GM13976 (cell line): ENCODE data around the gene SOX6.
"Not testable (repeated sequence)": the region's sequence is repeated elsewhere in the genome, so short reads cannot be mapped to it uniquely, and the experiment has no call there.

Source experiments
- DNase-seq: peaks from one replicate; pipeline ENCODE4 v3.0.0; 2012; ENCODE audit warnings: low spot score
- CTCF ChIP-seq: IDR thresholded peaks from 2 replicates; pipeline ENCODE4 v1.5.1; 2012; ENCODE audit warnings: borderline replicate concordance, mild to moderate bottlenecking; ENCODE audit not compliant: insufficient read depth; ENCODE audit errors: extremely low read depth, missing control alignments, control extremely low read depth
- in situ Hi-C: fragments of 300-500 bp; cut with MboI; formaldehyde crosslinking; loops from one replicate; pipeline ENCODE4 v1.12.0; 2022; ENCODE audit warnings: low sequenced_read_pairs, mixed read lengths, inconsistent platforms; ENCODE audit not compliant: unreplicated experiment

The SOX6 gene

GRCh38 chr11:16395601-16396000 is 39.3 kb upstream of the SOX6 start:
- no peak for DNase-seq
- TF ChIP-seq CTCF: no peak
- in situ Hi-C loops: no loop called here

GRCh38 chr11:16394947-16395346 is 38.6 kb upstream of the SOX6 start:
- no peak for TF ChIP-seq CTCF
- in situ Hi-C loops: no loop called here
- DNase-seq: no peak

- TF ChIP-seq CTCF: no peak
- in situ Hi-C loops: no loop called here
- no peak for DNase-seq
Measured at GRCh38 chr11:16393340-16393739, 37.0 kb upstream of the SOX6 start.

GRCh38 chr11:16392616-16393015 is 36.3 kb upstream of the SOX6 start:
- DNase-seq: no peak
- in situ Hi-C loops: no loop called here
- TF ChIP-seq CTCF: no peak

- in situ Hi-C loops, DNase-seq: not testable (repeated sequence)
Measured at GRCh38 chr11:16390826-16391225, 34.5 kb upstream of the SOX6 start.

- DNase-seq: no peak
- TF ChIP-seq CTCF: no peak
- in situ Hi-C loops: no loop called here
Measured at GRCh38 chr11:16385099-16385498, 28.8 kb upstream of the SOX6 start.

GRCh38 chr11:16382638-16383380 is 26.5 kb upstream of the SOX6 start:
- DNase-seq: no peak
- in situ Hi-C loops: no loop called here
- no peak for TF ChIP-seq CTCF
